Suprapubic skin (tissue), 4 donors: Measurements from ENCODE around the gene KDM4B. TPM values are rescaled to one million over a fixed set of nuclear protein-coding genes. Genes with fewer than 3 reads are reported as not detected.
"Not testable (repeated sequence)": the region's sequence is repeated elsewhere in the genome, so short reads cannot be mapped to it uniquely, and the experiment has no call there.

Source experiments
- DNase-seq, 2 donors: peaks; one replicate each; pipeline ENCODE4 v3.0.0-alpha.2; 2019; ENCODE audit warnings: low spot score in 2 of 2
- H3K27ac ChIP-seq: fragments of 200-600 bp; sonication (generic); one replicate; pipeline ENCODE4 v1.5.1; 2019
- H3K27me3 ChIP-seq: fragments of 200-600 bp; sonication (generic); one replicate; pipeline ENCODE4 v1.5.1; 2019
- H3K36me3 ChIP-seq: fragments of 200-600 bp; sonication (generic); one replicate; pipeline ENCODE4 v1.5.1; 2019
- H3K4me1 ChIP-seq: fragments of 200-600 bp; sonication (generic); one replicate; pipeline ENCODE4 v1.5.1; 2019
- H3K4me3 ChIP-seq: fragments of 200-600 bp; sonication (generic); one replicate; pipeline ENCODE4 v1.5.1; 2019; ENCODE audit warnings: mild to moderate bottlenecking
- H3K9me3 ChIP-seq: fragments of 200-600 bp; sonication (generic); one replicate; pipeline ENCODE4 v1.5.1; 2019
- EP300 ChIP-seq: sonication (generic); formaldehyde crosslinking; IDR thresholded peaks from one replicate; pipeline ENCODE4 v1.6.1; 2017; ENCODE audit warnings: antibody characterized with exemption
- POLR2A ChIP-seq, 2 donors: fragments of 450-650 bp; IDR thresholded peaks; one replicate each; pipeline ENCODE4 v1.6.1; 2017; ENCODE audit warnings: antibody characterized with exemption in 2 of 2, mild to moderate bottlenecking in 2 of 2, moderate library complexity in 2 of 2
- POLR2AphosphoS5 ChIP-seq, 3 donors: sonication (generic); formaldehyde crosslinking; IDR thresholded peaks; one replicate each; pipeline ENCODE4 v1.6.1; 2017; ENCODE audit warnings: antibody characterized with exemption in 3 of 3
- WGBS: methylation state at CpG from one replicate; pipeline ENCODE4 v1.1.5; 2018; 5-methylcytosine and 5-hydroxymethylcytosine counted together
- total RNA-seq, 4 donors: library from RNA; depleted of rRNA; stranded (reverse); fragments of >200 nt; gene quantifications; one replicate each; pipeline ENCODE4 v1.1.0, GENCODE V29; 2016
- TF ChIP-seq, protein P1 (sequence below), 2 donors: fragments of 200-600 bp in 1 of 2; fragments of 450-650 bp in 1 of 2; sonication (generic) in 1 of 2; IDR thresholded peaks; one replicate each; pipeline ENCODE4 v1.5.1; 2016 to 2019; ENCODE audit warnings: antibody characterized with exemption in 2 of 2, mild to moderate bottlenecking in 1 of 2, moderate library complexity in 1 of 2

Gene KDM4B
- total RNA-seq, 4 donors from 2014 or later: 34.2 to 82.7 (median 48.7) TPM

DNA sequence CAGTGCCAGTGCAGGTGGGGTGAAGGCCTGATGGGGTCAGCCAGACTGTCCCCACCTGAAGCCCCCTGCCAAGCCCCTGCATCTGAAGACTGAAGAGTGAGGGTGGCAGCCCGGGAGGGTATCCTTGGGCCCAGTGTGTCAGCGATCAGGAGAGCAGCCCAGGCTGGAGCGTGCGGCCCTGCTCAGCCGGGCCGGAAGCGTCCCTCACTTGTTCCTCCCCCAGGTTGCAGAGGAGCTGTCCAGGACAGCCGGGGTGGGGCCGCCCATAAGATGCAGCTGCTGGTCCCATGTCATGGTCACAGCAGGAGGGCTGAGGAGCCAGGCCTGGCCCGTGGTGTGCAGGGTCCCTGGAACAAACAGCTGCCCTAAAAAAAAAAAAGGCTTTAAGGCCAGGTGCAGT, 55.4 kb downstream of the KDM4B start:
- TF ChIP-seq POLR2AphosphoS5 (IDR thresholded peaks at IDR 0.05) (no peak), EP300 (no peak), POLR2A (IDR thresholded peaks at IDR 0.05) (no peak)
- TF ChIP-seq, protein P1, sequence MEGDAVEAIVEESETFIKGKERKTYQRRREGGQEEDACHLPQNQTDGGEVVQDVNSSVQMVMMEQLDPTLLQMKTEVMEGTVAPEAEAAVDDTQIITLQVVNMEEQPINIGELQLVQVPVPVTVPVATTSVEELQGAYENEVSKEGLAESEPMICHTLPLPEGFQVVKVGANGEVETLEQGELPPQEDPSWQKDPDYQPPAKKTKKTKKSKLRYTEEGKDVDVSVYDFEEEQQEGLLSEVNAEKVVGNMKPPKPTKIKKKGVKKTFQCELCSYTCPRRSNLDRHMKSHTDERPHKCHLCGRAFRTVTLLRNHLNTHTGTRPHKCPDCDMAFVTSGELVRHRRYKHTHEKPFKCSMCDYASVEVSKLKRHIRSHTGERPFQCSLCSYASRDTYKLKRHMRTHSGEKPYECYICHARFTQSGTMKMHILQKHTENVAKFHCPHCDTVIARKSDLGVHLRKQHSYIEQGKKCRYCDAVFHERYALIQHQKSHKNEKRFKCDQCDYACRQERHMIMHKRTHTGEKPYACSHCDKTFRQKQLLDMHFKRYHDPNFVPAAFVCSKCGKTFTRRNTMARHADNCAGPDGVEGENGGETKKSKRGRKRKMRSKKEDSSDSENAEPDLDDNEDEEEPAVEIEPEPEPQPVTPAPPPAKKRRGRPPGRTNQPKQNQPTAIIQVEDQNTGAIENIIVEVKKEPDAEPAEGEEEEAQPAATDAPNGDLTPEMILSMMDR (IDR thresholded peaks at IDR 0.05): no peak
- H3K27ac ChIP-seq: no peak overlapping the region
- no peak for DNase-seq
- H3K27me3 ChIP-seq: no peaks in the 10 kb centered on the region
- H3K4me1 ChIP-seq: peaks cover 42% of the 10 kb centered on the region
- H3K36me3 ChIP-seq: no peaks in the 10 kb centered on the region
- no peaks in the 10 kb centered on the region for H3K9me3 ChIP-seq
- no peak overlapping the region for H3K4me3 ChIP-seq
- 100% methylated on average over 8 of the region's 10 CpGs for WGBS

- H3K27ac ChIP-seq: no peak overlapping the region
- no peaks in the 10 kb centered on the region for H3K36me3 ChIP-seq
- H3K4me1 ChIP-seq: peaks cover 42% of the 10 kb centered on the region
- 93% methylated on average over 10 of the region's 10 CpGs for WGBS
- no peak for DNase-seq
- TF ChIP-seq, protein P1 (IDR thresholded peaks at IDR 0.05): no peak
- TF ChIP-seq EP300 (no peak), POLR2AphosphoS5 (IDR thresholded peaks at IDR 0.05) (no peak), POLR2A (IDR thresholded peaks at IDR 0.05) (no peak)
- no peak overlapping the region for H3K4me3 ChIP-seq
- no peaks in the 10 kb centered on the region for H3K9me3 ChIP-seq
- H3K27me3 ChIP-seq: no peaks in the 10 kb centered on the region
Measured at GRCh38 chr19:5025027-5025426, 56.1 kb downstream of the KDM4B start.

DNA sequence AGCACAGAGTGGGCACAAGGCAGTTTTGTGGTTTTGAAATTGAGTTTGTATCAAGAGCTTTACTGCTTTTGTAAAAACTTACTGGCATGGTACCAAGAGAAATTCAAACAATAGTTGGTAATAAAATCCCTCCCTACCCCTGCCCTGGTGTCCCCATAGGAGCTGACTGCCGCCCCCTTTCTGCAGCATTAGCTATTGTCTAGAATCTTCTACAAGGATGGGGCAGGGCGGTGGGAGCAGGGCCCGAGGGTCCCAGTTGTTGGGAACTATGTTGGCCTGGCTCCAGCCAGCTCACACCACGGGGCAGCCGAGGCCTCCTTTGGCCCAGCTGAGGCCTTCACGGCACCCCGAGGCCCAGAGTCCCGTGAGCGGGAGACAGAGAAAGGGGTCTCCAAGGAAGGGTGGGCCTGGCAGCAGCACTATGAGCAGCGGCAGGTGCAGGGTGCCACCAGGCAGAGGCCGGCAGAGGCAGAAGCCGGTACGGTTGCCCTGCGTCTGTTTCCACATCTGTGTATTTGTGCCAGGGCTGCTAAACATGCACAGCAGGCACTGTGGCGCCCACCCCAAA, 57.9 kb downstream of the KDM4B start:
- no peaks in the 10 kb centered on the region for H3K27me3 ChIP-seq
- H3K9me3 ChIP-seq: no peaks in the 10 kb centered on the region
- no peak overlapping the region for H3K27ac ChIP-seq
- TF ChIP-seq POLR2A (IDR thresholded peaks at IDR 0.05) (no peak), EP300 (no peak), POLR2AphosphoS5 (IDR thresholded peaks at IDR 0.05) (no peak)
- TF ChIP-seq, protein P1 (IDR thresholded peaks at IDR 0.05): no peak
- 66% methylated on average over 15 of the region's 15 CpGs for WGBS
- no peak for DNase-seq
- no peaks in the 10 kb centered on the region for H3K36me3 ChIP-seq
- peaks cover 48% of the 10 kb centered on the region for H3K4me1 ChIP-seq
- H3K4me3 ChIP-seq: no peak overlapping the region

- Histone ChIP-seq H3K27me3 (no peaks in the 10 kb centered on the region), H3K9me3 (no peaks in the 10 kb centered on the region), H3K4me3 (no peak overlapping the region), H3K36me3 (peaks cover 8% of the 10 kb centered on the region), H3K4me1 (peaks cover 43% of the 10 kb centered on the region), H3K27ac (no peak overlapping the region)
- no peak for TF ChIP-seq EP300
- no peak for DNase-seq
- WGBS: 94% methylated on average over 15 of the region's 15 CpGs
Measured at GRCh38 chr19:5028229-5028886, 59.4 kb downstream of the KDM4B start.

DNA sequence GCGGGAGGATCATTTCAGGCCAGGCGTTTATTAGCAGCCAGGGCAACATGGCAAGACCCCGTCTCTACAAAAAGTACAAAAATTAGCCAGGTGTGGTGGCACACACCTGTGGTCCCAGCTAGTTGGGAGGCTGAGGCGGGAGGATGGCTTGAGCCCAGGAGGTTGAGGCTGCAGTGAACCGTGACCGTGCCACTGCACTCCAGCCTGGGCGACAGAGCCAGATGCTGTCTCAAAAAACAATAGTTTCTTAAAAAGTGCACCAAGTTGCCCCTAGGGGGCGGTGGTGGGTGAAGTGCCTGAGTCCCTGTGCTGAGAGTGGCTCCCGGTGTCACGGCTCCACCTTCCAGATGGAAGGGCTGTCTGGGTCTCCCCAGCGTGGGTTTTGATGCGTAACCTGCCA, 60.7 kb downstream of the KDM4B start:
- Histone ChIP-seq H3K4me1 (peaks cover 44% of the 10 kb centered on the region), H3K36me3 (peaks cover 17% of the 10 kb centered on the region)
- H3K9me3 ChIP-seq, H3K27me3 ChIP-seq, H3K27ac ChIP-seq, H3K4me3 ChIP-seq, DNase-seq: not testable (repeated sequence)
- TF ChIP-seq, protein P1 (IDR thresholded peaks at IDR 0.05): peak in 1 of 2 donors; percentile 56
- 64% methylated on average over 9 of the region's 12 CpGs for WGBS
